Measurements from ENCODE around the gene TUT4. TPM values are rescaled to one million over a fixed set of nuclear protein-coding genes. Genes with fewer than 3 reads are reported as not detected.
A peak's percentile ranks its signal among the peaks of the same experiment; 100 is the strongest.

TUT4 gene
- total RNA-seq, 1 experiment from 2014 or later, result 67.4 TPM

DNA sequence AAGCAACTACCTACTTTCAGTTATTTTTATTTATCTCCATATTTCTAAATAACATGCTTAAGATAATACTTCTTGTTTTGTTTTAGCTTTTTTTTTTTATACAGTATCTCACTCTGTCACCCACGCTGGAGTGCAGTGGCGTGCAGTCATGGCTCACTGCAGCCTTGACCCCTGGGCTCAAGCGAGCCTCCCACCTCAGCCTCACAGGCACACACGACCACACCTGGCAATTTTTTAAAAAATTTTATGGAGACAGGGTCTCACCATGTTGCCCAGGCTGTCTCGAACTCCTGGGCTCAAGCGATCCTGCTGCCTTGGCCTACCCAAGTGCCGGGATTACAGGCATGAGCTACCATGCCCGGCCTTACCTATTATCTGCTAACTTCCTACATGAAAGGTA is 20.6 kb downstream of the TUT4 start:
- Histone ChIP-seq H3K27me3 (ENCODE audit: control insufficient read depth, insufficient read depth, low read length) (no peaks in the 10 kb centered on the region), H3K4me3 (ENCODE audit: low read depth in 2 of 2, low read length in 2 of 2) (no peak overlapping the region), H3K27ac (ENCODE audit: low read length) (no peak overlapping the region), H3K36me3 (ENCODE audit: control insufficient read depth, insufficient read depth, low read length) (no peaks in the 10 kb centered on the region), H3K9me3 (ENCODE audit: control insufficient read depth, insufficient read depth, low read depth, low read length) (peaks cover 13% of the 10 kb centered on the region; the same call in 1 of the 2 replicates), H3K4me1 (ENCODE audit: control insufficient read depth, insufficient read depth, low read length) (no peaks in the 10 kb centered on the region)
- POLR2A ChIA-PET, result no interaction called here
- TF ChIP-seq TCF7L2 (IDR thresholded peaks at IDR 0.05; ENCODE audit: low read depth, low read length), result no peak
- TF ChIP-seq, protein P1, sequence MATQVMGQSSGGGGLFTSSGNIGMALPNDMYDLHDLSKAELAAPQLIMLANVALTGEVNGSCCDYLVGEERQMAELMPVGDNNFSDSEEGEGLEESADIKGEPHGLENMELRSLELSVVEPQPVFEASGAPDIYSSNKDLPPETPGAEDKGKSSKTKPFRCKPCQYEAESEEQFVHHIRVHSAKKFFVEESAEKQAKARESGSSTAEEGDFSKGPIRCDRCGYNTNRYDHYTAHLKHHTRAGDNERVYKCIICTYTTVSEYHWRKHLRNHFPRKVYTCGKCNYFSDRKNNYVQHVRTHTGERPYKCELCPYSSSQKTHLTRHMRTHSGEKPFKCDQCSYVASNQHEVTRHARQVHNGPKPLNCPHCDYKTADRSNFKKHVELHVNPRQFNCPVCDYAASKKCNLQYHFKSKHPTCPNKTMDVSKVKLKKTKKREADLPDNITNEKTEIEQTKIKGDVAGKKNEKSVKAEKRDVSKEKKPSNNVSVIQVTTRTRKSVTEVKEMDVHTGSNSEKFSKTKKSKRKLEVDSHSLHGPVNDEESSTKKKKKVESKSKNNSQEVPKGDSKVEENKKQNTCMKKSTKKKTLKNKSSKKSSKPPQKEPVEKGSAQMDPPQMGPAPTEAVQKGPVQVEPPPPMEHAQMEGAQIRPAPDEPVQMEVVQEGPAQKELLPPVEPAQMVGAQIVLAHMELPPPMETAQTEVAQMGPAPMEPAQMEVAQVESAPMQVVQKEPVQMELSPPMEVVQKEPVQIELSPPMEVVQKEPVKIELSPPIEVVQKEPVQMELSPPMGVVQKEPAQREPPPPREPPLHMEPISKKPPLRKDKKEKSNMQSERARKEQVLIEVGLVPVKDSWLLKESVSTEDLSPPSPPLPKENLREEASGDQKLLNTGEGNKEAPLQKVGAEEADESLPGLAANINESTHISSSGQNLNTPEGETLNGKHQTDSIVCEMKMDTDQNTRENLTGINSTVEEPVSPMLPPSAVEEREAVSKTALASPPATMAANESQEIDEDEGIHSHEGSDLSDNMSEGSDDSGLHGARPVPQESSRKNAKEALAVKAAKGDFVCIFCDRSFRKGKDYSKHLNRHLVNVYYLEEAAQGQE (IDR thresholded peaks at IDR 0.05; ENCODE audit: insufficient read depth in 1 of 2, low read depth in 2 of 2, low read length in 1 of 2), result no peak
- TF ChIP-seq, protein P2, sequence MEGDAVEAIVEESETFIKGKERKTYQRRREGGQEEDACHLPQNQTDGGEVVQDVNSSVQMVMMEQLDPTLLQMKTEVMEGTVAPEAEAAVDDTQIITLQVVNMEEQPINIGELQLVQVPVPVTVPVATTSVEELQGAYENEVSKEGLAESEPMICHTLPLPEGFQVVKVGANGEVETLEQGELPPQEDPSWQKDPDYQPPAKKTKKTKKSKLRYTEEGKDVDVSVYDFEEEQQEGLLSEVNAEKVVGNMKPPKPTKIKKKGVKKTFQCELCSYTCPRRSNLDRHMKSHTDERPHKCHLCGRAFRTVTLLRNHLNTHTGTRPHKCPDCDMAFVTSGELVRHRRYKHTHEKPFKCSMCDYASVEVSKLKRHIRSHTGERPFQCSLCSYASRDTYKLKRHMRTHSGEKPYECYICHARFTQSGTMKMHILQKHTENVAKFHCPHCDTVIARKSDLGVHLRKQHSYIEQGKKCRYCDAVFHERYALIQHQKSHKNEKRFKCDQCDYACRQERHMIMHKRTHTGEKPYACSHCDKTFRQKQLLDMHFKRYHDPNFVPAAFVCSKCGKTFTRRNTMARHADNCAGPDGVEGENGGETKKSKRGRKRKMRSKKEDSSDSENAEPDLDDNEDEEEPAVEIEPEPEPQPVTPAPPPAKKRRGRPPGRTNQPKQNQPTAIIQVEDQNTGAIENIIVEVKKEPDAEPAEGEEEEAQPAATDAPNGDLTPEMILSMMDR (IDR thresholded peaks at IDR 0.05), result no peak
- TF ChIP-seq SIN3A (IDR thresholded peaks at IDR 0.05; ENCODE audit: borderline replicate concordance, insufficient read depth, low read depth, low read length), result no peak
- TF ChIP-seq POLR2AphosphoS5 (IDR thresholded peaks at IDR 0.05; ENCODE audit: low read depth, low read length), result no peak
- peak; percentile 26; the same call in 1 of the 2 replicates for ATAC-seq
- CTCF ChIA-PET, result no interaction called here
- in situ Hi-C loops (cut with HindIII; ENCODE audit: low pct_unique_long_range_greater_than_20kb, low sequenced_read_pairs) (no loop called here), intact Hi-C loops (cut with micrococcal nuclease; ENCODE audit: unreplicated experiment) (no loop called here)
- BruUV-seq (replicated peaks), result no TSS peak
- DNase-seq (ENCODE audit: low read depth, low spot score), result no peak

DNA sequence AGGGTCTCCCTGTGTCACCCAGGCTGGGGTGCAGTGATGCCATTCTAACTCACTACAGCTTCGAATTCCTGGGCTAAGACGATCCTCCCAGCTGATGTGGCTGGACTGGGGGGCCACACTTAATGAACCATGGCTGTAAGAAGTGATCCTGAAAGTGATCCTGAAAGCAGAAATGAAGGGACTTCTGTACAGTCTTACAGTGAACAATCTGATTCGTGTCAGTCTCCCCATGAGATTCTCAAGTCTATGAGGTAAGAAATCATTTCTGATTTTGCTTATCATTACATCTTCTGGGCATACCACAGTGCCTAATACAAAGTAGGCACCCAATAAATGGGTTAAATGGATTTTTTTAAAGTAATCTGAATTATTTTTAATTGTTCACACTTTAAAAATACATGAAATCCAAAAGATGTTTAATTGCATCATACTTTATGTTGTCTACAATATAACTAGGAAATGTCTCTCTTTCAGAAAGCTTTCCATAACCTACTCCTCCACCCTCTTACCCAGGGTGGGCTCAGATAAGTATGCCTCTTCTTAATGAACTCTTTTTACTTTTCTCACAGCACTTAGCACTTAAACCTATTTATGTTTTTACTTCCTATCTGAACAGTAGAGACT is 21.5 kb downstream of the TUT4 start:
- H3K27ac ChIP-seq (ENCODE audit: low read length), result no peak overlapping the region
- CTCF ChIA-PET, result no interaction called here
- H3K4me3 ChIP-seq (ENCODE audit: low read depth in 2 of 2, low read length in 2 of 2), result no peak overlapping the region
- intact Hi-C loops (cut with micrococcal nuclease; ENCODE audit: unreplicated experiment) (no loop called here), in situ Hi-C loops (cut with HindIII; ENCODE audit: low pct_unique_long_range_greater_than_20kb, low sequenced_read_pairs) (no loop called here)
- H3K27me3 ChIP-seq (ENCODE audit: control insufficient read depth, insufficient read depth, low read length), result no peaks in the 10 kb centered on the region
- peaks cover 13% of the 10 kb centered on the region; the same call in 1 of the 2 replicates for H3K9me3 ChIP-seq (ENCODE audit: control insufficient read depth, insufficient read depth, low read depth, low read length)
- TF ChIP-seq, protein P1 (IDR thresholded peaks at IDR 0.05; ENCODE audit: insufficient read depth in 1 of 2, low read depth in 2 of 2, low read length in 1 of 2), result no peak
- TF ChIP-seq SIN3A (IDR thresholded peaks at IDR 0.05; ENCODE audit: borderline replicate concordance, insufficient read depth, low read depth, low read length), result no peak
- no peak for TF ChIP-seq TCF7L2 (IDR thresholded peaks at IDR 0.05; ENCODE audit: low read depth, low read length)
- no peak for TF ChIP-seq POLR2AphosphoS5 (IDR thresholded peaks at IDR 0.05; ENCODE audit: low read depth, low read length)
- TF ChIP-seq, protein P2 (IDR thresholded peaks at IDR 0.05), result no peak
- ATAC-seq (no peak), DNase-seq (ENCODE audit: low read depth, low spot score) (no peak)
- H3K4me1 ChIP-seq (ENCODE audit: control insufficient read depth, insufficient read depth, low read length), result no peaks in the 10 kb centered on the region
- POLR2A ChIA-PET, result no interaction called here
- no peaks in the 10 kb centered on the region for H3K36me3 ChIP-seq (ENCODE audit: control insufficient read depth, insufficient read depth, low read length)
- BruUV-seq (replicated peaks), result no TSS peak

All from Panc1 (cell line).